ENCODE data around the gene KRT37. TPM values are rescaled to one million over a fixed set of nuclear protein-coding genes. Genes with fewer than 3 reads are reported as not detected.

KRT37 gene
- total RNA-seq, 1 donor: not detected

DNA sequence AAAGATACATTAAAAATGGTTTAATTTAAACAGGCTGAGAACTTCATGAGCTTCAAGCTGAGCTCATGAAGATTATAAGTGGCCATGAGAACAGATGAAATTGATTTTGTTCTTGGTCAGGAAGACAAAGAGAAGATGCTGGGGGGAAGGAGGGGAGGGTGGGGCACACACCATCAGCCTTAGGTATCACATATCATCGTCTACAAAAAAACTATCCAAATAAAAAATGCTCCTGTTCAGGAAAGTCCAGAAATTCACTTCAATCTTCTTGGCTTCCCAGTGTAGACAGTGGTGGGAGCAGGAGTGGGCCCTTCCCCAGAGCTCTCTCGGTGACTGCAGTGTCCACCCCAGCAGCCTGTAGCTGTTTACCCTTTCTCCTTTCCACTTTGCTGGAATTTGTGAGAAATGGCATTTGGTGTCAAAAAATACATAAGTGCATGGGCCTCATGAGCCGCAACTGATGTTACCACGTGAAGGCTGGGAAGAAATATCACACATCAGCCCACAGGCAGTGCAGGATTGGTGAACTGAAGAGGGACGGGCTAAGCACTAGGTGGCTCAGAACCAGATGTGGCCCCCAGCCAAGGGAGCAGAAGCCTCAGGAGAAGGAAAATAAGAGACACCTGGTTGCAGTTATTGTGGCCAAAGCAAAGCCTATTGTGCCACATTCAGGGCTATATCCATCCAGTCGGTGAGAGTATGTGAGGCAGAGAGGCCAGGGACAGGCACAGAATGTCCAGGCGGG lies 6.1 kb downstream of the KRT37 start:
- no peak for DNase-seq (ENCODE audit: low read depth)
- no peak overlapping the region for H3K4me3 ChIP-seq (ENCODE audit: low read depth, low read length)
- TF ChIP-seq, protein P1, sequence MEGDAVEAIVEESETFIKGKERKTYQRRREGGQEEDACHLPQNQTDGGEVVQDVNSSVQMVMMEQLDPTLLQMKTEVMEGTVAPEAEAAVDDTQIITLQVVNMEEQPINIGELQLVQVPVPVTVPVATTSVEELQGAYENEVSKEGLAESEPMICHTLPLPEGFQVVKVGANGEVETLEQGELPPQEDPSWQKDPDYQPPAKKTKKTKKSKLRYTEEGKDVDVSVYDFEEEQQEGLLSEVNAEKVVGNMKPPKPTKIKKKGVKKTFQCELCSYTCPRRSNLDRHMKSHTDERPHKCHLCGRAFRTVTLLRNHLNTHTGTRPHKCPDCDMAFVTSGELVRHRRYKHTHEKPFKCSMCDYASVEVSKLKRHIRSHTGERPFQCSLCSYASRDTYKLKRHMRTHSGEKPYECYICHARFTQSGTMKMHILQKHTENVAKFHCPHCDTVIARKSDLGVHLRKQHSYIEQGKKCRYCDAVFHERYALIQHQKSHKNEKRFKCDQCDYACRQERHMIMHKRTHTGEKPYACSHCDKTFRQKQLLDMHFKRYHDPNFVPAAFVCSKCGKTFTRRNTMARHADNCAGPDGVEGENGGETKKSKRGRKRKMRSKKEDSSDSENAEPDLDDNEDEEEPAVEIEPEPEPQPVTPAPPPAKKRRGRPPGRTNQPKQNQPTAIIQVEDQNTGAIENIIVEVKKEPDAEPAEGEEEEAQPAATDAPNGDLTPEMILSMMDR (IDR thresholded peaks at IDR 0.05; ENCODE audit: insufficient read depth, low read depth, low read length): no peak

DNA sequence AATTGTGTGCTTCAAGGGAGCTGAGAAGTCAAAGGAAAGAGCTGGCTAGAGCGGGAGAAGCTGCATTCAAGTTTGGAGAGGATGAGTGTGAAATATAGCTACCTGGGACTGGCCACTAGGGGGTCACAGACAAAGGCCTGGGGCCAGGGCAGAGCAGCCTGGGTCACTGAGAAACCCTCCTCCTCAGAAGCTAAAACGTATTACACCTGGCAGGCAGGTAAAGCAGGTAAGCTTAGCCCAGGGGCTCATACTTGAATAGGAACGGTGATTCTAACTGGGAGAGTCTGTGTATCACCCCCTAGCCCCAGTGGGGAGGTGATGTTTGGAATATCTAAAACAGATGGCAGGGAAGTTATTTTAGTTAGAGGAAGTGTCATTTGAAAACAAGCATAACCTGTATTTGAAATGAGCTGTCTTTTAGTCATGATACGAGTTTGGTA lies 6.8 kb downstream of the KRT37 start:
- TF ChIP-seq, protein P1 (IDR thresholded peaks at IDR 0.05; ENCODE audit: insufficient read depth, low read depth, low read length): peak; percentile 38
- H3K4me3 ChIP-seq (ENCODE audit: low read depth, low read length): no peak overlapping the region
- DNase-seq (ENCODE audit: low read depth): peak; percentile 24

- TF ChIP-seq, protein P1 (IDR thresholded peaks at IDR 0.05; ENCODE audit: insufficient read depth, low read depth, low read length): no peak
- H3K4me3 ChIP-seq (ENCODE audit: low read depth, low read length): no peak overlapping the region
- no peak for DNase-seq (ENCODE audit: low read depth)
Observed at GRCh38 chr17:41417127-41417526, 7.3 kb downstream of the KRT37 start.

DNA sequence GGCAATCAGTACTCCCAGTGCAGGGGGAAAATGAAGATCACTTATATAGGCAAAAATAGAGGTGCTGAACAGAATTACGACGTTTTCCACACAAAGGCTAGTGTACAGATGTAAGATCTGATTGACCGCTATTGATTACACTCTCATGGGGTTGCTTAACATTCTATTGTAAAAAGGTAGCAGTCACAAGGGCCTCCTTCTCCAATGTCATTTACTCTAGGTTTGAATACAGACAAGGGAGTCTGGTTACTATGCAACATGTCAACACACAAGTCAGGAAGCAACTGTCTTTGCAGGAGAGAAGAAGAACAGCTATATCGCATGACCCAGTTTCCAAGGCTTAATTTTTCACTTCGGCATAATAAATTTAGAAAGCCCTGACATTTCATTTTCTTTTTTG lies 7.9 kb downstream of the KRT37 start:
- DNase-seq (ENCODE audit: low read depth): peak; percentile 37
- TF ChIP-seq, protein P1 (IDR thresholded peaks at IDR 0.05; ENCODE audit: insufficient read depth, low read depth, low read length): no peak
- no peak overlapping the region for H3K4me3 ChIP-seq (ENCODE audit: low read depth, low read length)

GRCh38 chr17:41415833-41416335 lies 8.5 kb downstream of the KRT37 start:
- DNase-seq (ENCODE audit: low read depth): peak; percentile 77
- TF ChIP-seq, protein P1 (IDR thresholded peaks at IDR 0.05; ENCODE audit: insufficient read depth, low read depth, low read length): no peak
- H3K4me3 ChIP-seq (ENCODE audit: low read depth, low read length): no peak overlapping the region

DNA sequence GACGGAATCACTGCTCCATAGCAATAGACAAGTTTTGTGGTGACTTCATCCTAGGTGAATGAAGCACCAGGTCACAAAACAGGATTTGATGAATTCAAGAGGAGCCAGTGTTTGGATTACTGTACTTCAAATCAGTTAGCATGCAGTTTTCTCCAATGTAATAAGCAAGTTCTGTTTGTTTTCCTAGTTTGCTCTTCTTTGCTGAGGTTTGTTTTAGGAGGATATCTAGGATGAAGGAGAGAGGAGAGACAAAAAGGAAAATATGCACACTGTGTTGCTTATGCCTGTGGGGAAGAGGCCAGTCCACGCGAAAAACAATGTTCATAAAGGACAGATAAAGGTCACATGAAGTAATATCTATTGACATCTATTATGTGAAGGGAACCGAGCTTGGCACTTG lies 9.0 kb downstream of the KRT37 start:
- TF ChIP-seq, protein P1 (IDR thresholded peaks at IDR 0.05; ENCODE audit: insufficient read depth, low read depth, low read length): no peak
- no peak overlapping the region for H3K4me3 ChIP-seq (ENCODE audit: low read depth, low read length)
- peak; percentile 19 for DNase-seq (ENCODE audit: low read depth)

Measured in fibroblast of villous mesenchyme (primary cell).